Small intestine (tissue), 7 donors: ENCODE measurements around the gene DNAH8. TPM values are rescaled to one million over a fixed set of nuclear protein-coding genes. Genes with fewer than 3 reads are reported as not detected.

Source experiments
- DNase-seq, 2 donors: peaks; one replicate each; pipeline versions ENCODE4 v3.0.0 to v3.0.0-alpha.2; 2013
- FAIRE-seq: peaks from 2 replicates; lab custom pipeline; 2012; peaks lifted over from hg19 to GRCh38; lab: Jason Lieb, UNC
- H3K27ac ChIP-seq, 3 donors: one replicate each; pipeline ENCODE4 v1.5.1; 2013; ENCODE audit warnings: low read length in 2 of 3, mild to moderate bottlenecking in 2 of 3, control low read depth in 1 of 3, inconsistent platforms in 1 of 3, low read depth in 1 of 3, moderate library complexity in 1 of 3
- H3K27me3 ChIP-seq, 3 donors: one replicate each; pipeline ENCODE4 v1.6.1; 2013; ENCODE audit warnings: low read length in 3 of 3, inconsistent platforms in 1 of 3; ENCODE audit not compliant: control insufficient read depth in 3 of 3, insufficient read depth in 3 of 3
- H3K36me3 ChIP-seq, 3 donors: one replicate each; pipeline ENCODE4 v1.6.1; 2013; ENCODE audit warnings: low read length in 3 of 3, inconsistent platforms in 1 of 3, low read depth in 1 of 3, mild to moderate bottlenecking in 1 of 3, moderate library complexity in 1 of 3; ENCODE audit not compliant: control insufficient read depth in 3 of 3, insufficient read depth in 2 of 3
- H3K4me1 ChIP-seq, 3 donors: one replicate each; pipeline ENCODE4 v1.6.1; 2013; ENCODE audit warnings: low read length in 2 of 3, inconsistent platforms in 1 of 3, low read depth in 1 of 3, mild to moderate bottlenecking in 1 of 3, moderate library complexity in 1 of 3; ENCODE audit not compliant: control insufficient read depth in 3 of 3, insufficient read depth in 2 of 3
- H3K4me3 ChIP-seq, 3 donors: one replicate each; pipeline ENCODE4 v1.5.1; 2013; ENCODE audit warnings: low read length in 3 of 3, control low read depth in 1 of 3, inconsistent platforms in 1 of 3, low read depth in 1 of 3, mild to moderate bottlenecking in 1 of 3, moderate library complexity in 1 of 3
- H3K9me3 ChIP-seq, 2 donors: one replicate each; pipeline ENCODE4 v1.6.1; 2013; ENCODE audit warnings: low read depth in 1 of 2, low read length in 1 of 2; ENCODE audit not compliant: control insufficient read depth in 2 of 2, insufficient read depth in 1 of 2
- WGBS, 3 donors: extraction: QIAGEN DNeasy Blood & Tissue Kit; methylation state at CpG; one replicate each; pipeline ENCODE4 v1.1.7; 2013; 5-methylcytosine and 5-hydroxymethylcytosine counted together
- polyA plus RNA-seq, 4 donors: library from polyadenylated mRNA; stranded (reverse) in 3 of 4; unstranded in 1 of 4; fragments of 200-250 nt in 3 of 4; fragments of 120-200 nt in 1 of 4; gene quantifications; one replicate each; pipeline versions ENCODE4 v1.2.1 to v1.2.3, GENCODE V29; 2013
- donor health status: healthy with polysubstance abuse.
- donor health status: control.
- donor health status: control.
- donor health status: Bipolar disorder and iron deficiency.
- donor health status: healthy.

DNAH8 gene
- polyA plus RNA-seq, 4 donors: under 0.01 to 0.01 (median 0.01) TPM; not detected in 1

GRCh38 chr6:38987503-38987902 lies 272.4 kb downstream of the DNAH8 start:
- H3K4me1 ChIP-seq: peaks cover 0 to 14% (median 3%) of the 10 kb centered on the region in 3 donors
- no peaks in the 10 kb centered on the region for H3K9me3 ChIP-seq
- FAIRE-seq: no peak
- H3K27me3 ChIP-seq: no peaks in the 10 kb centered on the region
- no peaks in the 10 kb centered on the region for H3K36me3 ChIP-seq
- no peak overlapping the region for H3K4me3 ChIP-seq
- no peak overlapping the region for H3K27ac ChIP-seq
- no peak for DNase-seq

- WGBS, 3 donors: 11 to 40% (median 26%) methylated on average over 8 of the region's 8 CpGs
- DNase-seq: peak; percentile 75 to 79
- H3K9me3 ChIP-seq: no peaks in the 10 kb centered on the region
- H3K4me1 ChIP-seq: peaks cover 0 to 14% (median 4%) of the 10 kb centered on the region in 3 donors
- no peak overlapping the region for H3K27ac ChIP-seq
- no peak overlapping the region for H3K4me3 ChIP-seq
- H3K27me3 ChIP-seq: no peaks in the 10 kb centered on the region
- no peaks in the 10 kb centered on the region for H3K36me3 ChIP-seq
- no peak for FAIRE-seq
Measured at GRCh38 chr6:38988736-38989449, 273.8 kb downstream of the DNAH8 start.

DNA sequence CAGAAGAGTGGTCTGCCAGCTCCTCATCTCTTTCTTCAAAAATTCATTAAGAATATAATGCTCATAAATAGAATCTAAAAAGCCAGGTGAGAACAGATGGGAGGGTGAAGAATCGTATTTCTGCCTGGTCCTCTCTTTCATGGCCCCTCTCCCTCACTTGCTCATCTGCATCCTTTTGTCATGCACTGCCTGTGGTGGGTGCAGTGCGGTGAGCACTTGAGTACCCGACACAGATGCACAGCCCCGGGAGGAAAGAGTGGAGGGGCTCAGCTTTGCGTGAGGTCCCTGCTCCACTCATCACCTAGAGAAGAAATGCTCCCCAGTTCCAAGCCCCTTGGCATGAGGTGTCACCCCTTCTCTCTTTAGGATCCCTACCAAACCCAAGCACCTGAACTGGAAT lies 275.4 kb downstream of the DNAH8 start:
- 59 to 77% (median 75%) methylated on average over 5 of the region's 5 CpGs for WGBS, 3 donors

GRCh38 chr6:38996676-38997075 lies 281.6 kb downstream of the DNAH8 start:
- 69 to 83% (median 82%) methylated on average over 5 of the region's 5 CpGs for WGBS, 3 donors
- FAIRE-seq (no peak), DNase-seq (no peak)
- Histone ChIP-seq H3K9me3 (no peaks in the 10 kb centered on the region), H3K27me3 (peaks cover 0 to 3% (median 2%) of the 10 kb centered on the region in 3 donors), H3K36me3 (no peaks in the 10 kb centered on the region), H3K4me1 (peaks cover 0 to 2% (median 0%) of the 10 kb centered on the region in 3 donors), H3K4me3 (no peak overlapping the region), H3K27ac (no peak overlapping the region)

More for the DNA sequence above, 275.4 kb downstream of the DNAH8 start:
- DNase-seq: no peak
- Histone ChIP-seq H3K4me1 (peaks cover 0 to 14% (median 4%) of the 10 kb centered on the region in 3 donors), H3K4me3 (no peak overlapping the region), H3K27ac (no peak overlapping the region), H3K27me3 (no peaks in the 10 kb centered on the region), H3K9me3 (no peaks in the 10 kb centered on the region), H3K36me3 (no peaks in the 10 kb centered on the region)
- no peak for FAIRE-seq

DNA sequence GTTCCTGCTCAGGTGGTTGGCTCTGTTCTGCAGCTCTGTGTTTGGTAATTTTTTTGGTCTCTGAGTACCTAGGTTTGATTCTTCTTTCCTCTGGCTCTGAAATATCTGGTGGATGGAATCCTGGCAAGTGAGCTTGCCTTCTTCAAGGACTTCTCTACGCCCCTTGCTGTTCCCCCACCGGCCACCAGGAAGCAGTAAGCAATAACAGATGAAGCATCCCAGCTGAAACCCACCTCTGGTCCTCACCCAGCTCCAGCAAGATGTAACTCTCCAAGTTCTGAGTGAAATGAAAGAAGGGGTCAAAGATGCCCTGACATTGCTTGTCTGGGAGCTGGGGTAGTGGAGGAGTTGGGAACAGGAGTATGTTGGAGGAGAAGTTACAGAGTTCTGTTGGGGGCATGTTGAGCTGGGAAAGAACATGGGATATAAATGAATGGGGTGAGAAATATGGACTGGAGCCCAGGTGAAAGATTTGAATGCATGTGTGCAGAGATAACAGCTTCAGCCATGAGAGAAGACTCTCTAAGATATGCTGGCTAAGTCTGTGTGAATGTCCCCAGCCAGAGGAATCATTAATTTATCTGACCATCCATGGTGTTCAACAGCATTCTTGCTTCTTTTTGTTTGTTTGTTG lies 282.1 kb downstream of the DNAH8 start:
- no peak for FAIRE-seq
- no peaks in the 10 kb centered on the region for H3K36me3 ChIP-seq
- H3K4me3 ChIP-seq: no peak overlapping the region
- peak in 1 of 2 donors; percentile 46 for DNase-seq
- H3K27me3 ChIP-seq: peaks cover 0 to 6% (median 3%) of the 10 kb centered on the region in 3 donors
- no peaks in the 10 kb centered on the region for H3K9me3 ChIP-seq
- peaks cover 0 to 2% (median 0%) of the 10 kb centered on the region in 3 donors for H3K4me1 ChIP-seq
- no peak overlapping the region for H3K27ac ChIP-seq
- WGBS, 3 donors: 16 to 21% (median 20%) methylated on average over 2 of the region's 2 CpGs

GRCh38 chr6:39003072-39003471 lies 288.0 kb downstream of the DNAH8 start:
- Histone ChIP-seq H3K27me3 (peaks cover 0 to 15% (median 6%) of the 10 kb centered on the region in 3 donors), H3K27ac (no peak overlapping the region), H3K4me1 (no peaks in the 10 kb centered on the region), H3K9me3 (no peaks in the 10 kb centered on the region), H3K36me3 (no peaks in the 10 kb centered on the region), H3K4me3 (no peak overlapping the region)
- FAIRE-seq (no peak), DNase-seq (no peak)
- 24 to 41% (median 37%) methylated on average over 3 of the region's 3 CpGs for WGBS, 3 donors

DNA sequence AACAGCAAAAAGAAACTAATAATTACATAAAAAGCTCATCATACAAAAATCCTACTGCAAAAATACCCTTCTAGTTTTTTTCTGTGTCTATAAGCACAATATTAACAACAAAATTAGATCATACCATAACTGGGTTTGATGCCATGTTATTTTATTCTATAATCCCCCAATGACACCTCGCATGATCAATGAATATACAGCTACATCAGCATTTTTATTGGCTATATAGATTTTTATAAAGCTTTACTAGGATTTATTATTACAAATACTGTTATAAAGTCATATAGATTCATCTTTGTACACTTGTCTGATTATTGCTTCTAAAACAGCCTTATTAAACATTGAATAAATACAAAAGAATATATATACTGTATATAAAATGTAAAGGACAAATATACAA lies 288.4 kb downstream of the DNAH8 start:
- Histone ChIP-seq H3K9me3 (no peaks in the 10 kb centered on the region), H3K4me1 (no peaks in the 10 kb centered on the region), H3K4me3 (no peak overlapping the region), H3K27ac (no peak overlapping the region), H3K36me3 (no peaks in the 10 kb centered on the region), H3K27me3 (peaks cover 0 to 15% (median 6%) of the 10 kb centered on the region in 3 donors)
- no peak for FAIRE-seq
- no peak for DNase-seq
- WGBS, 3 donors: 88 to 92% (median 90%) methylated on average over 1 of the region's 1 CpG

DNA sequence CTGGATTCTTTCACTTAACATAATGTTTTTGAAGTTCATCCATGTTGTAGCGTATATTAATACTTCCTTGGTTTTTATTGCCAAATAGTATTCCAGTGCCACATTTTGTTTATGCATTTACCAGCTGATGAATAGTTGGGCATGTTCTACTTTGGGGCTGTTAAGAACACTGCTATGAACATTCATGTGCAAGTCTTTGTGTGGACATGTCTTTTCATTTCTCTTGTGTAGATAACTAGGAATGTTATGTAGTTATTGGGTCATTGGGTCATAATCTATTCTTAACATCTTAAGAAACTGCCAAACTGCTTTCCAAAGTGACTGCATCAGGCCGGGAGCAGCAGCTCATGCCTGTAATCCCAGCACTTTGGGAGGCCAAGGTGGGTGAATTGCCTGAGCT lies 289.7 kb downstream of the DNAH8 start:
- FAIRE-seq: no peak
- no peak for DNase-seq
- no peaks in the 10 kb centered on the region for H3K36me3 ChIP-seq
- H3K4me1 ChIP-seq: no peaks in the 10 kb centered on the region
- H3K27ac ChIP-seq: no peak overlapping the region
- H3K4me3 ChIP-seq: no peak overlapping the region
- WGBS, 3 donors: 68 to 84% (median 80%) methylated on average over 2 of the region's 2 CpGs
- H3K27me3 ChIP-seq: peaks cover 0 to 15% (median 6%) of the 10 kb centered on the region in 3 donors
- no peaks in the 10 kb centered on the region for H3K9me3 ChIP-seq
